Epithelial cell of esophagus (primary cell): ENCODE measurements around the gene UBAC1.

ENCODE experiments used
- DNase-seq: peaks from one replicate; pipeline ENCODE4 v3.0.0; 2010; ENCODE audit warnings: low read depth
- H3K4me3 ChIP-seq: 2 replicates; pipeline ENCODE4 v1.5.1; 2011; ENCODE audit warnings: mild to moderate bottlenecking, low read length, control low read depth
- TF ChIP-seq, protein P1 (sequence below): IDR thresholded peaks from 2 replicates; pipeline ENCODE4 v1.5.1; 2011; ENCODE audit warnings: low read depth, mild to moderate bottlenecking, low read length, control low read depth, inconsistent platforms; ENCODE audit not compliant: insufficient read depth; ENCODE audit errors: missing control alignments

UBAC1 gene

DNA sequence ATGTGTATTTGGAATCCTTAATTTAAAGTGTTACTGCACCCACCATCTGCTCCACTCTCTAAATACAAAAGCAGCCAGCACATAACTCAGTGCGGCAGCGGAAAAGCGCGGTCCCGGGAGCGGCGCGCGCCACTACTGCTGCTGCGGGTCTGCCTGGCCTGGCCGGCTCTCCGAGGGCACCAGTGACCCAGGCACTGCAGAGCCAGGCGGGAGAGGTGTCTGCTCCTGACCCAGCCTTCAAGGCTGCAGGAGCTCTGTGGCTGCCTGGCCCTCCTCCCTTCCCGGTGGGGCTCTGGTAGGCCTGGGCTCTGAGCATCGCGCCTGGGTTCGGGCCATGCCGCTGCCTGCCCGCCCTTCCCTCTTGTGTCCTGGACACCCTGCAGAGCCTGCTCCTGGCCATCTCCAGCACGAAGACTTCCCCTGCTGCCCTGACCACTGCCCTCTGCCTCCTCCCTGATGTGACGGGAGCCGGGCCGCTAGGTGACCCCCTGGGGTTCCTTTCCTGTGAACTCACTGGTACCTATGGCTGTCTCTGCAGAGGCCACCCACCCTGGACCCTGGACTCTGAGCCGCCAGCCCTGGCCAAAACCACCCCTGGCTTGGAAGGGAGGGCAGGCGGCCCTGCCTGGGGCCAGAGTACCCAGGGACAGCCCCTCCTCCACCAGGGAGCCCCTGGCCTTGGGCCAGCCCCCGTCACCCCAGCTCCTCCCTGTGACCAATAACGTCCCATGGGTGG lies 32.8 kb upstream of the UBAC1 start:
- no peak overlapping the region for H3K4me3 ChIP-seq
- DNase-seq, result no peak
- TF ChIP-seq, protein P1, sequence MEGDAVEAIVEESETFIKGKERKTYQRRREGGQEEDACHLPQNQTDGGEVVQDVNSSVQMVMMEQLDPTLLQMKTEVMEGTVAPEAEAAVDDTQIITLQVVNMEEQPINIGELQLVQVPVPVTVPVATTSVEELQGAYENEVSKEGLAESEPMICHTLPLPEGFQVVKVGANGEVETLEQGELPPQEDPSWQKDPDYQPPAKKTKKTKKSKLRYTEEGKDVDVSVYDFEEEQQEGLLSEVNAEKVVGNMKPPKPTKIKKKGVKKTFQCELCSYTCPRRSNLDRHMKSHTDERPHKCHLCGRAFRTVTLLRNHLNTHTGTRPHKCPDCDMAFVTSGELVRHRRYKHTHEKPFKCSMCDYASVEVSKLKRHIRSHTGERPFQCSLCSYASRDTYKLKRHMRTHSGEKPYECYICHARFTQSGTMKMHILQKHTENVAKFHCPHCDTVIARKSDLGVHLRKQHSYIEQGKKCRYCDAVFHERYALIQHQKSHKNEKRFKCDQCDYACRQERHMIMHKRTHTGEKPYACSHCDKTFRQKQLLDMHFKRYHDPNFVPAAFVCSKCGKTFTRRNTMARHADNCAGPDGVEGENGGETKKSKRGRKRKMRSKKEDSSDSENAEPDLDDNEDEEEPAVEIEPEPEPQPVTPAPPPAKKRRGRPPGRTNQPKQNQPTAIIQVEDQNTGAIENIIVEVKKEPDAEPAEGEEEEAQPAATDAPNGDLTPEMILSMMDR, result no peak

DNA sequence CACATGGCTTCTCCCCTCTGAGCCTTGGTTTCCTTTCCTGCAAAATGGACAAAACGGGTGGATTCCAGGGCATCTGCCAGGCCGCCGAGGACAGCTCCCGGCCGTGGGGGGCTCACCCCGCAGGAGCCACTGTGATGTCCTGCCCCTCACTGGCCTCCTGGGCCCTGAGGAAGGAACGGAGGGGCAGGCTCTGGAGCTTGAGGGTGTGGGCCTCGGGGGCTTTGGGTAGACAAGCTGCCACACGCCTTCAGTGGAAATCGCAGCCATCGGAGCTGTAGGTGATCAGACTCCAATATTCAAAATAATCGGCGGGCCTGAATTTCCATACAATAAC lies 32.2 kb upstream of the UBAC1 start:
- TF ChIP-seq, protein P1, result no peak
- H3K4me3 ChIP-seq, result no peak overlapping the region
- no peak for DNase-seq

DNA sequence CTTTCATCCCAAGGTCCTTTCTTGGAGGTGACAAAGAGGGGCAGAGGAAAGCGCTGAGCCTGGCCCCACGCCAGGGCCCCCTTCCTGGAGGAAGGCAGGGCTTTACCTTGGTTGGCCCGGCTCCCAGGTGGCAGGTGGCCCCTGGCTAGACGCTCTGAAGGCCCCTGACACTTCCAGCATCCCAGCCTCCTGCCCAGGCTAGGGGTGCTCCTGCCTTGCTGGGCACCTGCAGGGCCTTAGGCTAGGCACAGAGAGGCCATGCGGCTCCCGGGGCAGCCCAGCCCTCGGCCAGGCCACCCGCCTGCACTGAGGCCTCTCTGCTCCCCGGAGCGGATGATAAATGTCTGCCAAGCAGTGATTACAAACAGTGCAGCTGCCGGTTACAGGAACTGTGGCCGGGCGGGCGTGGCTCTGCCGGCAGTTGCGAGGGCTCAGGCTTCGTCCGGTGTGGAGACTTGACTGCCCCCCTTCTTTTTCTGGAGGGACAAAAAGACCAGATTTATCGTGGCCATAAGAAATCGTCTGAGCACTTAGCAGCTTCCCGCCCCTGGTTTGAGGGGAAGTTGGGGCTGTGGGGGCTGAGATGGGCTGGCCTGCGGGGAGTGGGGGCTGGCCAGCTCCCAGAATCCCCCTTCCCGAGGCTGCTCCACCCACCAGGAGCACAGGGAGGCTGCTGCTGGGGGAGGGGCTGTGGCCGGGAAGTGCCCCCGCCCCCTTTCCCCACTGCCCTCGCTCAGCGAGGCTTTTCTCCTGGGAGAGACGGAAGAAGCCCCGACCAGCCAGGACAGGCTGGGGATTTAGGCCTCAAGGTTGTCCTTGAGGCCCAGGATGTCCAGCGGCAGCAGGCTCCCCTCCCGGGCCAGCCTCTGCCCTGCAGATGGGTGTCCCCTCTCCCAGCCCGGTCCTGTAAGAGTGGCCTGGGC lies 31.6 kb upstream of the UBAC1 start:
- peak; percentile 62 for DNase-seq
- TF ChIP-seq, protein P1, result no peak
- no peak overlapping the region for H3K4me3 ChIP-seq

DNA sequence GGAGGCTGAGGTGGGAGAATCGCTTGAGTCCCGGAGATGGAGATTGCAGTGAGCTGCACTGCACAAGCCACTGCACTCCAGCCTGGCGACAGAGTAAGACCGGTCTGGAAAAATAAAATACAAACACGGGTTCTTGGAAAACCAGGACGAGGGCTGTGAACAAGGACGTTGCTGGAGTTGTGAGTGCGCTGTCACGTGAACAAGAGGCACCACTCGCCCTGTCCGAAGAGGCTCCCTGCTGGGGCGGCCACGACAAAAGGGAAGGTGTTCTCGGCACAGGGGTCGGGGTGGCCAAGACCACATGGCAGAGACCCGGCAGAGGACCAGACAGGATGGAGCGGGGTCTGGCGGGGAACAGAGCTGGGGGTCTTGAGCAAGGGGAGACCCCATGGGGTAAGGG lies 30.6 kb upstream of the UBAC1 start:
- no peak overlapping the region for H3K4me3 ChIP-seq
- TF ChIP-seq, protein P1, result no peak
- DNase-seq, result no peak

DNA sequence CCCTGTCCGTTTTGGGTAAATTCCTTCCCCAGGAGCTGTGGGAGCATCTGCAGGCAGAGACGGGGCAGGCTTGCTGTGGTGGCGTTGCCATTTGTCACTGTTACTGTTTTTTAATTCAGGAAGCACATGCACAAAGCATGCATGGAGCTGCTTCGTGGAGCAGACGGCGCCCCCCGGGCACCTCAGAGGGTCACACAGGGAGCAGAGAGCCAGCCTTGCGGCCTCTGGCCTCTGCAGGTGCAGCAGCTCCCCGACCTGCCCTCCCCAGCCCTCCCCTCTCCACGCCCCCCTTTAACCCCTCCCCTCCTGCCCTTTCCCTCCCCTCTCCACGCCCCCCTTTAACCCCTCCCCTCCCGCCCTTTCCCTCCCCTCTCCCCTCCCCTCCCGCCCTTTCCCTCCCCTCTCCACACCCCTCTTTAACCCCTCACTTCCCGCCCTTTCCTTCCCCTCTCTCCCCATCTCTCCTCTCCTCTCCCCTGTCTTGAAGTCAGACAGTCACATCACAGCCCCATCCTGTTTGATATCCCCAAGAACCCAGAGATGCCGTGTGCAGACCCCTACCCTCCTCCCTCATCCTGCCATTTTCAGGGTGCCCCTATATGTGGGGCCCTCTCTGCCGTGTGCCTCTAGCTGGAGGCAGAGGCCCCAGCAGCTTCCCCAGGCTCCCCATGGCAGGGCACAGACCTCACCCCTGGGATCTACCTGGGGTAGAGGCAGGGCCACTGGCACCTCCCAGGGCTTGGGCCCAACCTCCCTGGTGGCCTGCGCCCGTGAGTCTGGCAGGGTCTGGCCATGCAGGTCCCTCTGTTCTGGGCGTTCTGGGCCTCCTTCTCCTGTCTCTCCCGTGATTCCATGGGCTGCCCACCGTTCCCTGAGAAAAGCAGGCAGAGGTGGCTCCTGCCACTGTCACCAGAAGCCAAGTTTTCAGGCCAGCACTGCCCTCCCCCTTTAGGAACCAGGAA lies 29.6 kb upstream of the UBAC1 start:
- TF ChIP-seq, protein P1, result no peak
- no peak overlapping the region for H3K4me3 ChIP-seq
- peak; percentile 63 for DNase-seq

DNA sequence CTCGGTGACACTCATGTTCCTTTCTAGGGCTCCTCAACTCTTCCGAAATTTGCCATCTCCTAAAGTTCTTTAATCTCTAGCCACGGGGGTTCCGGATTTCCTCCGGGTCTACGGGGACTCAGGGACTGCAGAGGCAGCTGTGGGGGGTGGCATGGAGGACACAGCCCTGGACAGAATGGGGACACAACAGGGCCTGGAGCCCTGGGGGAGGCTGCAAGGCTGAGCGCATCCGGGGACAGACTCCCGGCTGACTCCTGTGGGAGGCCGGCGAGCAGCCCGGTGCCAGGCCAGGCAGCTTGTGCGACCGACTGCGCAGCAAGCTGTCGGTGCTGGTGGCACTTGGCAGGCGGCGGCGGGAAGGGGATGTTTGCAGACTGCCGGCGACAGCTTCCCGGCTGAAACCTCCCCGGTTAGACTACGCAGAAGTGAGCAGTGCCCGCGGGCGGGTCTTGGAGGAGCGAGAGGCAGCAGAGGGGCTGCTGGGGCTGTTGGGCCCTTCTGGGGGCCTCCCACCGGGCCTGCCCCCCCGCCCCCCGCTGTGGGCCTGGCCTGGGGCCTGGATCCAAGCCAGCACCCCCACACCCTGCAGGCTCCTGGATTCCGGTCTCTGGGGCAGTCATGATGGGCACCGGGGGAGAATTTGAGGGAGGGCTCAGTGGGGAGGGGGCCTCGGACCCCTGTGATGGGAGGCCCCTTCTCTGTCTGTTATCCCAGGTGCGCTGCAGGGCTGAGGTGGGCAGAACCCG lies 28.7 kb upstream of the UBAC1 start:
- TF ChIP-seq, protein P1, result no peak
- no peak overlapping the region for H3K4me3 ChIP-seq
- DNase-seq, result no peak
